ENCODE data around the gene EGR4. TPM values are rescaled to one million over a fixed set of nuclear protein-coding genes. Genes with fewer than 3 reads are reported as not detected.

The EGR4 gene
- total and polyA plus RNA-seq, 10 donors: 0.02 to 0.03 TPM; not detected in 8

DNA sequence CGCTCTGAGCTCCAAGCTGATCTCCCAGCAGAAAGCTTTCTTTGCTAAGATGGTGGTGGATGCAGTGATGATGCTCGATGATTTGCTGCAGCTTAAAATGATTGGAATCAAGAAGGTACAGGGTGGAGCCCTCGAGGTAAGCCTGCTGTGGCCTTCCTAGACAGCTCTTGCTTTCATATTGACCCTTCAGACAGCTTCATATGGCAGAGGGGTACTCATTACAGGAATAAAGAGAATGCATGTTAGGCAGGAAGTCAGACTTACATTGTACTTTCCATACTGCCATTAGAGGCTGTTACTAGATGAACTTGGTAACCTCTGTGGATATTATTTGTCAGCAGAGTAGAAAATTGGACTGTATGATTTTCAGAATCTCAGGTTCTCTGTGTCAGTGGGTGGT lies 48.8 kb downstream of the EGR4 start:
- whole genome bisulfite sequencing, 5 donors: 89 to 94% (median 91%) methylated on average over 3 of the region's 3 CpGs
- H3K36me3 ChIP-seq: peaks cover 9 to 100% (median 97%) of the 10 kb centered on the region in 6 donors
- intact Hi-C loops (cut with DNase I; ENCODE audit: low total_unique reads): no loop called here
- DNase-seq: no peak
- no peaks in the 10 kb centered on the region for H3K9me3 ChIP-seq
- H3K4me1 ChIP-seq: peaks cover 0 to 11% (median 4%) of the 10 kb centered on the region in 6 donors
- TF ChIP-seq POLR2A (IDR thresholded peaks at IDR 0.05) (no peak), POLR2AphosphoS5 (IDR thresholded peaks at IDR 0.05) (no peak)
- TF ChIP-seq, protein P1, sequence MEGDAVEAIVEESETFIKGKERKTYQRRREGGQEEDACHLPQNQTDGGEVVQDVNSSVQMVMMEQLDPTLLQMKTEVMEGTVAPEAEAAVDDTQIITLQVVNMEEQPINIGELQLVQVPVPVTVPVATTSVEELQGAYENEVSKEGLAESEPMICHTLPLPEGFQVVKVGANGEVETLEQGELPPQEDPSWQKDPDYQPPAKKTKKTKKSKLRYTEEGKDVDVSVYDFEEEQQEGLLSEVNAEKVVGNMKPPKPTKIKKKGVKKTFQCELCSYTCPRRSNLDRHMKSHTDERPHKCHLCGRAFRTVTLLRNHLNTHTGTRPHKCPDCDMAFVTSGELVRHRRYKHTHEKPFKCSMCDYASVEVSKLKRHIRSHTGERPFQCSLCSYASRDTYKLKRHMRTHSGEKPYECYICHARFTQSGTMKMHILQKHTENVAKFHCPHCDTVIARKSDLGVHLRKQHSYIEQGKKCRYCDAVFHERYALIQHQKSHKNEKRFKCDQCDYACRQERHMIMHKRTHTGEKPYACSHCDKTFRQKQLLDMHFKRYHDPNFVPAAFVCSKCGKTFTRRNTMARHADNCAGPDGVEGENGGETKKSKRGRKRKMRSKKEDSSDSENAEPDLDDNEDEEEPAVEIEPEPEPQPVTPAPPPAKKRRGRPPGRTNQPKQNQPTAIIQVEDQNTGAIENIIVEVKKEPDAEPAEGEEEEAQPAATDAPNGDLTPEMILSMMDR (IDR thresholded peaks at IDR 0.05 in 8 of 11, conservative IDR thresholded peaks at IDR 0.05 in 3 of 11): no peak
- no peak overlapping the region for H3K27ac ChIP-seq
- no peaks in the 10 kb centered on the region for H3K27me3 ChIP-seq (replicated peaks in 1 of 7)
- no peak overlapping the region for H3K4me3 ChIP-seq

DNA sequence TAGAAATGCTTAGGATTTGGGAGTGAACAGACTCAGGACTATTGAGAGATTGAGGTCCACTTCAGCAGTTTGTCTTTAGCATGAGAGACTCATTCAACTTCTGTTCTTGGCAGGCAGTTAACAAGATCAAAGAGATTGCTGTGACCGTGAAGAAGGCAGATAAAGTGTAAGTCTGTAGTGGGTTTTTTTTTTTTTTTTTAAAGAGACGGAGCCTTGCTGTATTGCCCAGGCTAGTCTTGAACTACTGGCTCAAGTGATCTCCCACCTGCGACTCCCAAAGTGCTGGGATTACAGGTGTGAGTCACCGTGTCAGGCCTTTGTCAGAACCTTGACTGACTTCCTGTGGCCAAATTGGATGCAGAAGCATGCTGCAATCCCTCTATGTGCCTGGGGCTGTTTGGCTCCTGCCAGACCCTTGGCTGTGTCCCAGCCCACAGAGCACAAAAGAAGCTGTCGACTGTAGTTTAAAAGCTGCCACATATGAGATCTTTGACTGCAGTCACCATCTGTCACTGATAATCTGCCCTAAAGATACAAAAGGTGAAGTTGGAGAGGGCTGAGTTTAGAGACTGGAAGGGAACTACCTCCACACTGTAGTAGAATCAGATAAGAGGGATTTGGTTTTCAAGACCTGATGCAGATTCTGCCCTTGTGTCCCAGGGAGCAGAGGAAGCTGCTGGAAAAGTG lies 49.3 kb downstream of the EGR4 start:
- TF ChIP-seq POLR2A (IDR thresholded peaks at IDR 0.05): no peak
- no peak for TF ChIP-seq POLR2AphosphoS5 (IDR thresholded peaks at IDR 0.05)
- TF ChIP-seq, protein P1 (IDR thresholded peaks at IDR 0.05 in 8 of 11, conservative IDR thresholded peaks at IDR 0.05 in 3 of 11): no peak

More for the DNA sequence above, 49.3 kb downstream of the EGR4 start:
- no peaks in the 10 kb centered on the region for H3K27me3 ChIP-seq (replicated peaks in 1 of 7)
- DNase-seq: no peak
- no peaks in the 10 kb centered on the region for H3K9me3 ChIP-seq
- peaks cover 0 to 16% (median 7%) of the 10 kb centered on the region in 6 donors for H3K4me1 ChIP-seq
- intact Hi-C loops (cut with DNase I; ENCODE audit: low total_unique reads): no loop called here
- WGBS, 5 donors: 60 to 79% (median 71%) methylated on average over 5 of the region's 5 CpGs
- peaks cover 9 to 100% (median 95%) of the 10 kb centered on the region in 6 donors for H3K36me3 ChIP-seq
- H3K4me3 ChIP-seq: no peak overlapping the region
- no peak overlapping the region for H3K27ac ChIP-seq

Small RNA genes lying within 50 kb of the gene (small RNA-seq; reads per million reads assigned to genes)
- 0 reads per million in 4 donors for gene RNU6-111P

Other genes starting within 250 kb of the EGR4 start
- 10 to 100 TPM; 18.8 to 41.4 (median 29.0) TPM for gene SFXN5, start 221.8 kb downstream of the EGR4 start, total RNA-seq
- 1 to 10 TPM; 2.6 to 9.0 (median 5.4) TPM for gene SFXN5, start 221.8 kb downstream of the EGR4 start, polyA plus RNA-seq
- 100 to 1,000 TPM in 4 of 7 donors, 10 to 100 TPM in 3; 43.2 to 127 (median 101) TPM for gene RAB11FIP5, start 180.6 kb downstream of the EGR4 start, total RNA-seq
- gene RAB11FIP5, start 180.6 kb downstream of the EGR4 start, polyA plus RNA-seq: 10 to 100 TPM in 2 of 3 donors, 1 to 10 TPM in 1; 9.5 to 42.9 (median 14.2) TPM
- not detected for gene NOTO, start 91.0 kb downstream of the EGR4 start, total RNA-seq
- not detected for gene NOTO, start 91.0 kb downstream of the EGR4 start, polyA plus RNA-seq
- 10 to 100 TPM; 12.3 to 27.1 (median 17.8) TPM for gene SMYD5, start 79.3 kb downstream of the EGR4 start, total RNA-seq
- gene SMYD5, start 79.3 kb downstream of the EGR4 start, polyA plus RNA-seq: 10 to 100 TPM; 14.6 to 22.7 (median 17.8) TPM
- gene PRADC1, start 60.3 kb downstream of the EGR4 start, total RNA-seq: 10 to 100 TPM; 12.8 to 27.1 (median 22.8) TPM
- 10 to 100 TPM; 10.4 to 29.5 (median 21.0) TPM for gene PRADC1, start 60.3 kb downstream of the EGR4 start, polyA plus RNA-seq
- gene CCT7, start 59.2 kb downstream of the EGR4 start, total RNA-seq: 100 to 1,000 TPM; 122 to 184 (median 148) TPM
- 100 to 1,000 TPM; 112 to 165 (median 152) TPM for gene CCT7, start 59.2 kb downstream of the EGR4 start, polyA plus RNA-seq
- 10 to 100 TPM; 10.0 to 15.9 (median 13.3) TPM for gene FBXO41, start 9.1 kb downstream of the EGR4 start, total RNA-seq
- gene FBXO41, start 9.1 kb downstream of the EGR4 start, polyA plus RNA-seq: 10 to 100 TPM in 1 of 3 donors, 1 to 10 TPM in 2; 4.8 to 11.3 (median 8.0) TPM
- gene ALMS1, start 92.3 kb upstream of the EGR4 start, total RNA-seq: 10 to 100 TPM; 12.8 to 34.2 (median 21.4) TPM
- gene ALMS1, start 92.3 kb upstream of the EGR4 start, polyA plus RNA-seq: 1 to 10 TPM; 3.8 to 4.6 (median 4.4) TPM